Measurements from ENCODE around the gene CYFIP2.

DNA sequence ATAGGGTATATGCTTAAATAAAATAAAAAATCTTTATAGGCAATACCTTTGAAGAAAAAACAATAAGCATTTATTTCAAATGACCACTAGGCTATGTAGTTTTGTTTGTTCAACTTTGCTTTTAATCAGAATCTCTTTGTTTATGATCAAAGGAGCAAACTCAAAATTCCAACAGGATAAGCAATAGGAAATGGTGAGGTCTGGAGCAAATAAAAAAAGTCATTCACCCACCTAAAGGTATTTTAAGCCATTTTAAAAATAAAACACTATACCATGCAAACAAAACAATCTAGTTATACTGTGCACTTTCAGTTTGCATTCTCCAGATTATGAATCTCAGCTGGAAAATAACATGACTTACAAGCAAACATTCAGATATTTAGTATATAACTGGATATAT, 35.3 kb upstream of the CYFIP2 start:
- TF ChIP-seq, protein P1, sequence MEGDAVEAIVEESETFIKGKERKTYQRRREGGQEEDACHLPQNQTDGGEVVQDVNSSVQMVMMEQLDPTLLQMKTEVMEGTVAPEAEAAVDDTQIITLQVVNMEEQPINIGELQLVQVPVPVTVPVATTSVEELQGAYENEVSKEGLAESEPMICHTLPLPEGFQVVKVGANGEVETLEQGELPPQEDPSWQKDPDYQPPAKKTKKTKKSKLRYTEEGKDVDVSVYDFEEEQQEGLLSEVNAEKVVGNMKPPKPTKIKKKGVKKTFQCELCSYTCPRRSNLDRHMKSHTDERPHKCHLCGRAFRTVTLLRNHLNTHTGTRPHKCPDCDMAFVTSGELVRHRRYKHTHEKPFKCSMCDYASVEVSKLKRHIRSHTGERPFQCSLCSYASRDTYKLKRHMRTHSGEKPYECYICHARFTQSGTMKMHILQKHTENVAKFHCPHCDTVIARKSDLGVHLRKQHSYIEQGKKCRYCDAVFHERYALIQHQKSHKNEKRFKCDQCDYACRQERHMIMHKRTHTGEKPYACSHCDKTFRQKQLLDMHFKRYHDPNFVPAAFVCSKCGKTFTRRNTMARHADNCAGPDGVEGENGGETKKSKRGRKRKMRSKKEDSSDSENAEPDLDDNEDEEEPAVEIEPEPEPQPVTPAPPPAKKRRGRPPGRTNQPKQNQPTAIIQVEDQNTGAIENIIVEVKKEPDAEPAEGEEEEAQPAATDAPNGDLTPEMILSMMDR (IDR thresholded peaks at IDR 0.05), result no peak
- no peak for TF ChIP-seq POLR2AphosphoS5 (IDR thresholded peaks at IDR 0.05)

Data from prostate gland (tissue), 2 donors.